Measurements from ENCODE around the gene RDX.

DNA sequence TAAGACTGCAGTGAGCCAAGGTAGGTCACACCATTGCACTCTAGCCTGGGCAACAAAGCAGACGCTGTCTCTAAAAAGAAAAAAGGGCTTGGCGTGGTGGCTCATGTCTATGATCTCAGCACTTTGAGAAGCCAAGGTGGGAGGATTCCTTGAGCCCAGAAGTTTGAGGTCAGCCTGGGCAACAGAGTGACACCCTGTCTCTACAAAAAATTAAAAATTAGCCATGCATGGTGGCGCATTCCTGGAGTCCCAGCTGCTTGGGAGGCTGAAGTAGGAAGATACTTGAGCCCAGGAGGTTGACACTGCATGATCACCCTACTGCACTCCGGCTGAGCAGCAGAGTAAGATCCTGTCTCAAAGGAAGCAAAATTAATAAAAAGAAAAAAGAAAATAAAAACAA lies 38.9 kb upstream of the RDX start:
- no peak for TF ChIP-seq NFATC3 (IDR thresholded peaks at IDR 0.05)
- TF ChIP-seq, protein P1, sequence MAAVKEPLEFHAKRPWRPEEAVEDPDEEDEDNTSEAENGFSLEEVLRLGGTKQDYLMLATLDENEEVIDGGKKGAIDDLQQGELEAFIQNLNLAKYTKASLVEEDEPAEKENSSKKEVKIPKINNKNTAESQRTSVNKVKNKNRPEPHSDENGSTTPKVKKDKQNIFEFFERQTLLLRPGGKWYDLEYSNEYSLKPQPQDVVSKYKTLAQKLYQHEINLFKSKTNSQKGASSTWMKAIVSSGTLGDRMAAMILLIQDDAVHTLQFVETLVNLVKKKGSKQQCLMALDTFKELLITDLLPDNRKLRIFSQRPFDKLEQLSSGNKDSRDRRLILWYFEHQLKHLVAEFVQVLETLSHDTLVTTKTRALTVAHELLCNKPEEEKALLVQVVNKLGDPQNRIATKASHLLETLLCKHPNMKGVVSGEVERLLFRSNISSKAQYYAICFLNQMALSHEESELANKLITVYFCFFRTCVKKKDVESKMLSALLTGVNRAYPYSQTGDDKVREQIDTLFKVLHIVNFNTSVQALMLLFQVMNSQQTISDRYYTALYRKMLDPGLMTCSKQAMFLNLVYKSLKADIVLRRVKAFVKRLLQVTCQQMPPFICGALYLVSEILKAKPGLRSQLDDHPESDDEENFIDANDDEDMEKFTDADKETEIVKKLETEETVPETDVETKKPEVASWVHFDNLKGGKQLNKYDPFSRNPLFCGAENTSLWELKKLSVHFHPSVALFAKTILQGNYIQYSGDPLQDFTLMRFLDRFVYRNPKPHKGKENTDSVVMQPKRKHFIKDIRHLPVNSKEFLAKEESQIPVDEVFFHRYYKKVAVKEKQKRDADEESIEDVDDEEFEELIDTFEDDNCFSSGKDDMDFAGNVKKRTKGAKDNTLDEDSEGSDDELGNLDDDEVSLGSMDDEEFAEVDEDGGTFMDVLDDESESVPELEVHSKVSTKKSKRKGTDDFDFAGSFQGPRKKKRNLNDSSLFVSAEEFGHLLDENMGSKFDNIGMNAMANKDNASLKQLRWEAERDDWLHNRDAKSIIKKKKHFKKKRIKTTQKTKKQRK (IDR thresholded peaks at IDR 0.05; ENCODE audit: borderline replicate concordance, low read depth, low read length): no peak
- TF ChIP-seq SRF (CRISPR knock-in tag; IDR thresholded peaks at IDR 0.05): no peak
- TF ChIP-seq NCOA4 (IDR thresholded peaks at IDR 0.05; ENCODE audit: partially characterized antibody): no peak
- TF ChIP-seq, protein P2, sequence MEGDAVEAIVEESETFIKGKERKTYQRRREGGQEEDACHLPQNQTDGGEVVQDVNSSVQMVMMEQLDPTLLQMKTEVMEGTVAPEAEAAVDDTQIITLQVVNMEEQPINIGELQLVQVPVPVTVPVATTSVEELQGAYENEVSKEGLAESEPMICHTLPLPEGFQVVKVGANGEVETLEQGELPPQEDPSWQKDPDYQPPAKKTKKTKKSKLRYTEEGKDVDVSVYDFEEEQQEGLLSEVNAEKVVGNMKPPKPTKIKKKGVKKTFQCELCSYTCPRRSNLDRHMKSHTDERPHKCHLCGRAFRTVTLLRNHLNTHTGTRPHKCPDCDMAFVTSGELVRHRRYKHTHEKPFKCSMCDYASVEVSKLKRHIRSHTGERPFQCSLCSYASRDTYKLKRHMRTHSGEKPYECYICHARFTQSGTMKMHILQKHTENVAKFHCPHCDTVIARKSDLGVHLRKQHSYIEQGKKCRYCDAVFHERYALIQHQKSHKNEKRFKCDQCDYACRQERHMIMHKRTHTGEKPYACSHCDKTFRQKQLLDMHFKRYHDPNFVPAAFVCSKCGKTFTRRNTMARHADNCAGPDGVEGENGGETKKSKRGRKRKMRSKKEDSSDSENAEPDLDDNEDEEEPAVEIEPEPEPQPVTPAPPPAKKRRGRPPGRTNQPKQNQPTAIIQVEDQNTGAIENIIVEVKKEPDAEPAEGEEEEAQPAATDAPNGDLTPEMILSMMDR (IDR thresholded peaks at IDR 0.05 in 2 of 3, conservative IDR thresholded peaks at IDR 0.05 in 1 of 3; ENCODE audit: insufficient read depth in 2 of 3, low read depth in 1 of 3, low read length in 3 of 3): no peak
- TF ChIP-seq BRCA1 (IDR thresholded peaks at IDR 0.05): no peak
- TF ChIP-seq BRCA1 (CRISPR knock-in tag; IDR thresholded peaks at IDR 0.05): no peak
- TF ChIP-seq ZNF436 (CRISPR knock-in tag; IDR thresholded peaks at IDR 0.05): no peak
- TF ChIP-seq CBX2 (IDR thresholded peaks at IDR 0.05; ENCODE audit: insufficient read depth, low read length, poor library complexity, severe bottlenecking): no peak
- TF ChIP-seq SMC3 (conservative IDR thresholded peaks at IDR 0.05; ENCODE audit: insufficient read depth, low read depth, low read length): no peak
- TF ChIP-seq, protein P3, sequence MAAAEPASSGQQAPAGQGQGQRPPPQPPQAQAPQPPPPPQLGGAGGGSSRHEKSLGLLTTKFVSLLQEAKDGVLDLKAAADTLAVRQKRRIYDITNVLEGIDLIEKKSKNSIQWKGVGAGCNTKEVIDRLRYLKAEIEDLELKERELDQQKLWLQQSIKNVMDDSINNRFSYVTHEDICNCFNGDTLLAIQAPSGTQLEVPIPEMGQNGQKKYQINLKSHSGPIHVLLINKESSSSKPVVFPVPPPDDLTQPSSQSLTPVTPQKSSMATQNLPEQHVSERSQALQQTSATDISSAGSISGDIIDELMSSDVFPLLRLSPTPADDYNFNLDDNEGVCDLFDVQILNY (CRISPR knock-in tag; IDR thresholded peaks at IDR 0.05): no peak

Measured in K562 (cell line).